Liver (tissue), 9 donors: Measurements from ENCODE around the gene DIP2C. TPM values are rescaled to one million over a fixed set of nuclear protein-coding genes. Genes with fewer than 3 reads are reported as not detected.

Experiments used
- DNase-seq: peaks from one replicate; pipeline ENCODE4 v3.0.0-alpha.2; 2017; ENCODE audit warnings: low spot score
- H3K27ac ChIP-seq, 2 donors: one replicate each; pipeline ENCODE4 v1.7.0; 2013; ENCODE audit warnings: inconsistent platforms in 2 of 2, low read length in 2 of 2, control low read depth in 1 of 2, low read depth in 1 of 2, mild to moderate bottlenecking in 1 of 2
- H3K27me3 ChIP-seq, 4 donors: one replicate each; pipeline versions ENCODE4 v1.6.1 to v1.7.0; 2013; ENCODE audit warnings: low read length in 3 of 4, inconsistent platforms in 1 of 4, mild to moderate bottlenecking in 1 of 4, moderate library complexity in 1 of 4; ENCODE audit not compliant: control insufficient read depth in 4 of 4, insufficient read depth in 4 of 4
- H3K36me3 ChIP-seq, 4 donors: one replicate each; pipeline versions ENCODE4 v1.6.1 to v1.7.0; 2013; ENCODE audit warnings: low read length in 3 of 4, mild to moderate bottlenecking in 3 of 4, low read depth in 1 of 4, moderate library complexity in 1 of 4; ENCODE audit not compliant: control insufficient read depth in 4 of 4, insufficient read depth in 3 of 4
- H3K4me1 ChIP-seq, 4 donors: one replicate each; pipeline versions ENCODE4 v1.6.1 to v1.7.0; 2013; ENCODE audit warnings: low read length in 3 of 4, mild to moderate bottlenecking in 3 of 4, moderate library complexity in 1 of 4; ENCODE audit not compliant: control insufficient read depth in 4 of 4, insufficient read depth in 4 of 4
- H3K4me3 ChIP-seq, 3 donors: one replicate each; pipeline versions ENCODE4 v1.6.1 to v1.7.0; 2013; ENCODE audit warnings: low read length in 3 of 3, control low read depth in 1 of 3, low read depth in 1 of 3, mild to moderate bottlenecking in 1 of 3
- H3K9ac ChIP-seq, 2 donors: one replicate each; pipeline ENCODE4 v1.7.0; 2013; ENCODE audit warnings: low read length in 2 of 2, mild to moderate bottlenecking in 2 of 2, moderate library complexity in 2 of 2, control low read depth in 1 of 2, low read depth in 1 of 2
- H3K9me3 ChIP-seq, 4 donors: one replicate each; pipeline versions ENCODE4 v1.6.1 to v1.7.0; 2013; ENCODE audit warnings: low read length in 3 of 4; ENCODE audit not compliant: control insufficient read depth in 4 of 4
- ATF3 ChIP-seq: IDR thresholded peaks from 2 replicates; pipeline ENCODE4 v1.6.1; 2016; ENCODE audit warnings: antibody characterized with exemption
- EGR1 ChIP-seq, 2 donors: IDR thresholded peaks; 2 replicates each; pipeline ENCODE4 v1.6.1; 2016 to 2018; ENCODE audit warnings: antibody characterized with exemption in 2 of 2, low read depth in 2 of 2
- FOXA1 ChIP-seq: IDR thresholded peaks from 2 replicates; pipeline ENCODE4 v1.6.1; 2016; ENCODE audit warnings: antibody characterized with exemption
- GABPA ChIP-seq, 2 donors: IDR thresholded peaks in 1 of 2; conservative IDR thresholded peaks in 1 of 2; 2 replicates each; pipeline ENCODE4 v1.6.1; 2016; ENCODE audit warnings: antibody characterized with exemption in 2 of 2, mild to moderate bottlenecking in 1 of 2, moderate library complexity in 1 of 2
- HNF4A ChIP-seq, 2 donors: conservative IDR thresholded peaks; 2 replicates each; pipeline ENCODE4 v1.6.1; 2016; ENCODE audit warnings: antibody characterized with exemption in 2 of 2, mild to moderate bottlenecking in 2 of 2
- HNF4G ChIP-seq: IDR thresholded peaks from 2 replicates; pipeline ENCODE4 v1.6.1; 2016; ENCODE audit warnings: antibody characterized with exemption
- MAX ChIP-seq: IDR thresholded peaks from 2 replicates; pipeline ENCODE4 v1.6.1; 2016; ENCODE audit warnings: antibody characterized with exemption
- RAD21 ChIP-seq, 2 donors: IDR thresholded peaks; 2 replicates each; pipeline ENCODE4 v1.6.1; 2016; ENCODE audit warnings: antibody characterized with exemption in 2 of 2, mild to moderate bottlenecking in 2 of 2
- REST ChIP-seq: IDR thresholded peaks from 2 replicates; pipeline ENCODE4 v1.6.1; 2016; ENCODE audit warnings: antibody characterized with exemption, mild to moderate bottlenecking
- RXRA ChIP-seq, 2 donors: IDR thresholded peaks; 2 replicates each; pipeline ENCODE4 v1.6.1; 2017 to 2018; ENCODE audit warnings: antibody characterized with exemption in 2 of 2, mild to moderate bottlenecking in 1 of 2
- YY1 ChIP-seq: IDR thresholded peaks from 2 replicates; pipeline ENCODE4 v1.6.1; 2016; ENCODE audit warnings: antibody characterized with exemption, mild to moderate bottlenecking
- WGBS: extraction: QIAGEN DNeasy Blood & Tissue Kit; methylation state at CpG from one replicate; pipeline ENCODE4 v1.1.7; 2013; 5-methylcytosine and 5-hydroxymethylcytosine counted together
- polyA plus RNA-seq, 2 donors: library from polyadenylated mRNA; stranded (reverse) in 1 of 2; unstranded in 1 of 2; fragments of 200-250 nt in 1 of 2; fragments of >200 nt in 1 of 2; fragmentation: Nextera tagmentation in 1 of 2; extraction: Ambion mirVana in 1 of 2; gene quantifications; one replicate each; pipeline versions ENCODE4 v1.2.1 to v1.2.3, GENCODE V29; 2013 to 2015
- total RNA-seq, 2 donors: library from RNA; depleted of rRNA; stranded (reverse); fragments of >200 nt; gene quantifications; one replicate each; pipeline ENCODE4 v1.2.3, GENCODE V29; 2014
- donor health status: healthy.
- donor health status: healthy.
- donor health status: healthy.
- donor health status: healthy.
- donor health status: healthy.

The DIP2C gene
- total and polyA plus RNA-seq, 4 donors: 4.2 to 12.2 (median 5.7) TPM

GRCh38 chr10:555682-556350 lies 133.7 kb downstream of the DIP2C start:
- WGBS: 78% methylated on average over 27 of the region's 27 CpGs
- Histone ChIP-seq H3K9me3 (no peaks in the 10 kb centered on the region), H3K27me3 (no peaks in the 10 kb centered on the region), H3K36me3 (no peaks in the 10 kb centered on the region), H3K9ac (no peak overlapping the region), H3K27ac (no peak overlapping the region), H3K4me1 (peaks cover 0 to 9% (median 0%) of the 10 kb centered on the region in 4 donors), H3K4me3 (no peak overlapping the region)
- no peak for TF ChIP-seq RAD21 (IDR thresholded peaks at IDR 0.05)
- TF ChIP-seq HNF4A (conservative IDR thresholded peaks at IDR 0.05): no peak
- TF ChIP-seq GABPA (IDR thresholded peaks at IDR 0.05 in 1 of 2, conservative IDR thresholded peaks at IDR 0.05 in 1 of 2): no peak
- TF ChIP-seq RXRA (IDR thresholded peaks at IDR 0.05): no peak
- TF ChIP-seq ATF3: no peak
- no peak for TF ChIP-seq REST
- no peak for TF ChIP-seq FOXA1
- no peak for DNase-seq

GRCh38 chr10:555281-555680 lies 134.2 kb downstream of the DIP2C start:
- Histone ChIP-seq H3K27ac (no peak overlapping the region), H3K4me1 (peaks cover 0 to 6% (median 0%) of the 10 kb centered on the region in 4 donors), H3K4me3 (no peak overlapping the region), H3K27me3 (no peaks in the 10 kb centered on the region), H3K9ac (no peak overlapping the region), H3K9me3 (no peaks in the 10 kb centered on the region), H3K36me3 (no peaks in the 10 kb centered on the region)
- DNase-seq: no peak
- WGBS: 95% methylated on average over 12 of the region's 12 CpGs
- TF ChIP-seq GABPA (IDR thresholded peaks at IDR 0.05 in 1 of 2, conservative IDR thresholded peaks at IDR 0.05 in 1 of 2) (no peak), HNF4G (no peak), YY1 (no peak), EGR1 (IDR thresholded peaks at IDR 0.05; ENCODE audit: low read depth in 2 of 2) (no peak), REST (no peak), MAX (no peak), HNF4A (conservative IDR thresholded peaks at IDR 0.05) (no peak), ATF3 (no peak), RAD21 (IDR thresholded peaks at IDR 0.05) (no peak)
